Mesothelial cell of epicardium (in vitro differentiated cells): ENCODE results near the gene MANBA. TPM values are rescaled to one million over a fixed set of nuclear protein-coding genes. Genes with fewer than 3 reads are reported as not detected.

Source experiments
- DNase-seq, 2 experiments: peaks; one replicate each; pipeline ENCODE4 v3.0.0; 2021; ENCODE audit warnings: low spot score in 2 of 2; ENCODE audit not compliant: unreplicated experiment in 2 of 2
- H3K27ac Mint-ChIP-seq: 2 replicates; pipeline ENCODE4 v1.8.0; 2021; ENCODE audit warnings: mixed read lengths
- H3K27me3 Mint-ChIP-seq: 2 replicates; pipeline ENCODE4 v1.8.0; 2021; ENCODE audit warnings: low read depth, mixed read lengths
- H3K36me3 Mint-ChIP-seq: 2 replicates; pipeline ENCODE4 v1.8.0; 2021; ENCODE audit warnings: mixed read lengths
- H3K4me1 Mint-ChIP-seq: 2 replicates; pipeline ENCODE4 v1.8.0; 2021; ENCODE audit warnings: mixed read lengths
- H3K4me3 Mint-ChIP-seq: 2 replicates; pipeline ENCODE4 v1.8.0; 2021; ENCODE audit warnings: mild to moderate bottlenecking, moderate library complexity, mixed read lengths
- H3K9me3 Mint-ChIP-seq: 2 replicates; pipeline ENCODE4 v1.8.0; 2021; ENCODE audit warnings: mixed read lengths
- total RNA-seq: library from RNA; stranded (reverse); gene quantifications from 3 replicates; pipeline ENCODE4 v1.2.1, GENCODE V29; 2021
- TF ChIP-seq, protein P1 (sequence below): fragments of 200-600 bp; sonication (generic); IDR thresholded peaks from one replicate; pipeline ENCODE4 v1.5.0; 2021; ENCODE audit warnings: antibody characterized with exemption; ENCODE audit not compliant: unreplicated experiment

Gene MANBA
- total RNA-seq, 1 donor from 2014 or later, result 39.2 TPM

DNA sequence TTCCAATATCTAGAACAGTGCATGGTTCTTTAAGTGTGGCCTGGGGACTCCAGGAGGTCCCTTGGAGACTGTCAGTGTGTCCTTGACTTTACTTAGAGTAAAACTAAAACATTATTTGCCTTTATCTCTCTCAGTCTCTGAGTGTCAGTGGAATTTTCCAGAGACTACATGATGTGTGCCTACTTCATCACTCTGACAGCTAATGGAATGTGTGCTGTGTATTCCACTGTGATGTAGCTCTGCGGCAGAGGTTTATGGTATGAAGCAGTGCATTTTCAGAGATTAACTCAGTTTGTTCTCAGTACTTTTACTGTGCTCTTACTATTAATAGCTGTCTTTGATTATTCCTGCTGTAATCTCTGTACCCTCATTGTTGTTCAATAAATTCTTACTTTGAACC, 85.6 kb downstream of the MANBA start:
- Mint-ChIP-seq H3K9me3 (peaks cover 3% of the 10 kb centered on the region), H3K27me3 (no peaks in the 10 kb centered on the region), H3K27ac (peak overlapping the region; percentile 86), H3K4me3 (no peak overlapping the region), H3K36me3 (peaks cover 9% of the 10 kb centered on the region), H3K4me1 (peaks cover 45% of the 10 kb centered on the region)
- TF ChIP-seq, protein P1, sequence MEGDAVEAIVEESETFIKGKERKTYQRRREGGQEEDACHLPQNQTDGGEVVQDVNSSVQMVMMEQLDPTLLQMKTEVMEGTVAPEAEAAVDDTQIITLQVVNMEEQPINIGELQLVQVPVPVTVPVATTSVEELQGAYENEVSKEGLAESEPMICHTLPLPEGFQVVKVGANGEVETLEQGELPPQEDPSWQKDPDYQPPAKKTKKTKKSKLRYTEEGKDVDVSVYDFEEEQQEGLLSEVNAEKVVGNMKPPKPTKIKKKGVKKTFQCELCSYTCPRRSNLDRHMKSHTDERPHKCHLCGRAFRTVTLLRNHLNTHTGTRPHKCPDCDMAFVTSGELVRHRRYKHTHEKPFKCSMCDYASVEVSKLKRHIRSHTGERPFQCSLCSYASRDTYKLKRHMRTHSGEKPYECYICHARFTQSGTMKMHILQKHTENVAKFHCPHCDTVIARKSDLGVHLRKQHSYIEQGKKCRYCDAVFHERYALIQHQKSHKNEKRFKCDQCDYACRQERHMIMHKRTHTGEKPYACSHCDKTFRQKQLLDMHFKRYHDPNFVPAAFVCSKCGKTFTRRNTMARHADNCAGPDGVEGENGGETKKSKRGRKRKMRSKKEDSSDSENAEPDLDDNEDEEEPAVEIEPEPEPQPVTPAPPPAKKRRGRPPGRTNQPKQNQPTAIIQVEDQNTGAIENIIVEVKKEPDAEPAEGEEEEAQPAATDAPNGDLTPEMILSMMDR, result no peak
- DNase-seq, result no peak

DNA sequence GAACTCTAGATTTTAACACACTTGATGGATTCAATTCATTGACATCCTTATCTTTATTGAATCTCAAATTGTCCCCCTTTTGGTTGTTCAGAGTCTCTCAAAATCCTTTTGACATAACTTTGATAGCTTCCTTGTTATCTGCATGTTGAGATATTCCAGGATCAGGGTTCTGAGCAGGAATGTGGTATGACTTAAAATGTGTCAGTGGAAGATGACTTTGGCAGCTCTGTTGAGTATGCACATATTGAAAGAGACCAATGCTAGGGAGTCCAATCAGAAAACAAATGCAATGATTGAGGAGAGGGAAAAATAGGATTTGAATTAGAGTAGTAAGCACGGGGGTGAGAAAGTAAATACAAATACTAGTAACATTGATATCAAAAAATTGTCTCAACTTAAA, 93.8 kb downstream of the MANBA start:
- Mint-ChIP-seq H3K4me1 (peaks cover 13% of the 10 kb centered on the region), H3K9me3 (no peaks in the 10 kb centered on the region), H3K27me3 (no peaks in the 10 kb centered on the region), H3K27ac (no peak overlapping the region), H3K4me3 (no peak overlapping the region), H3K36me3 (peaks cover 24% of the 10 kb centered on the region)
- TF ChIP-seq, protein P1, result no peak
- DNase-seq, result no peak

DNA sequence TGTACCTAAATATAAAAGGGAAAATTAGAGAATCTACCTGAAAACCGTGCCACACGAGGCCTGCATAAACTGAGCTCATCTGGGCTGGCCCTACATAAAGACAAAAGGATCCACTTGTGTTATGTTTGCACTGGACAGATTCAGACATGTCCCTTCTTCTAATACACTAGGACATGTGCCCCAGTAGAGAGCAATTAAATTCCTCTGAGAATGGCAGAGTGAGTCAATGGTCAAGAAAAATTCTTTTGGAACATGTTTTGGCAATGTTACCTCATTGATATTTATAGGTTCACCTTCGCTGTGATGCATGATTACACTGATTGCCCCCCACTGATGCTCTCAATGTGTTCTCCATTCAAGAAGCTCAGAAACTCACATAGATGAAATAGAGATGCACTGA, 95.2 kb downstream of the MANBA start:
- H3K4me1 Mint-ChIP-seq, result peaks cover 13% of the 10 kb centered on the region
- no peak for DNase-seq
- TF ChIP-seq, protein P1, result no peak
- H3K27ac Mint-ChIP-seq, result peak overlapping the region; percentile 9
- H3K36me3 Mint-ChIP-seq, result peaks cover 23% of the 10 kb centered on the region
- H3K4me3 Mint-ChIP-seq, result no peak overlapping the region
- H3K27me3 Mint-ChIP-seq, result no peaks in the 10 kb centered on the region
- no peaks in the 10 kb centered on the region for H3K9me3 Mint-ChIP-seq

DNA sequence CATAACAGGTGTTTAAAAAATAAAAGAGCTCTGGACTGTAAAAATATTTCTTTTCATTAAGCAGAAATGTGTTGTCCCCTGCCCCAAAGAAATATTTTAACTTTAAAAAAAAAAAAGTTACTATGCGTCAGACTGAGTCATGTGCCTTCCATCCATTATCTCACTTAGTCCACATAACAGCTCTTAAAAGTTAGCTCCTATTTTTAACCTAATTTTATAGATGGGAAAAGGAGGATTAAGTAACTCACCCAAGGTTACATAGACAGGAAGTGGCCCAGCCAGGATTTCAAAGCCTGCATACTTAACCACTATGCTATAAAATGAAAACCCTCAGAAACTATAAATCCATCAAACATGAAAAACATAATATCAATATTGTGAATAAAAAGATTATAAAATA, 97.7 kb downstream of the MANBA start:
- Mint-ChIP-seq H3K36me3 (peaks cover 16% of the 10 kb centered on the region), H3K4me1 (peaks cover 13% of the 10 kb centered on the region), H3K4me3 (no peak overlapping the region), H3K27me3 (no peaks in the 10 kb centered on the region), H3K27ac (no peak overlapping the region), H3K9me3 (no peaks in the 10 kb centered on the region)
- TF ChIP-seq, protein P1, result no peak
- no peak for DNase-seq

DNA sequence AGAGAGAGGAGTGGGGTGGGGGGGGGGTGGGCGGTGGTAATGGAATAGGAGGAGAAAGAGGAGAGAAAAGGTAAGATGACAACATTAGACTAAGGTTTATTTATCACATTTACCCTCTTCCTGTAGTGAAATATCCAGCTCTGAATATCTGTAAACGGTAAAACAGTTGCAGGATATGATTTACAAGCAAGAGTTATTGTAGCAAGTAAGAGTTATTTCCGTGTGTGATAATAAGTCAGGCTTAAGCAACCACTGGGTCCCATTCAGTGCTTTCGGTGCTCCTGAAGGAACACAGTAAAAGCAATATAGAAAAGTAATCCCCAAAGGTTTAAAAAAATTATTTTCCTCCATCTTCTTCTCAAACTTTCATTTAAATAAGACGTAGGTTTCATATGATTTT, 103.6 kb downstream of the MANBA start:
- H3K9me3 Mint-ChIP-seq, result no peaks in the 10 kb centered on the region
- no peak overlapping the region for H3K4me3 Mint-ChIP-seq
- H3K36me3 Mint-ChIP-seq, result peaks cover 2% of the 10 kb centered on the region
- no peak overlapping the region for H3K27ac Mint-ChIP-seq
- TF ChIP-seq, protein P1, result no peak
- DNase-seq, result no peak
- H3K4me1 Mint-ChIP-seq, result no peaks in the 10 kb centered on the region
- no peaks in the 10 kb centered on the region for H3K27me3 Mint-ChIP-seq

DNA sequence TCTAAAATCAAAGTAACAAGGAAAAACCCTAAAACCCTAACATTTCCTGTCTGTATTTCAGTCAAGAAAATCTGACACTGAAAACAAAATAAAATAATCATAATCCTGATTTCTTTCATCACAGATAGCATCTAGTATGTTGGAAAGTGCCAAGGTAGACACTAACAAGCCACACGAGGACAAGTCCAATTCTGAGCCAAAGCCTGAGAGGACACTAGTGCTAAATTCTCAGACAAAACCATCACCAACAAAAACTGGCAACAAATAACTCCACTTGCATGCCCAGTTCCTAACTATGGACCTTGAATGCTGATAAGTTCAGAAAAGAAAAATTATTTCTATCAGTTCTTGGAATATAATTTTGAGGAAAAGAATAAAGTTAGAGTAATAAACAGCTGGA, 113.7 kb downstream of the MANBA start:
- H3K4me3 Mint-ChIP-seq, result no peak overlapping the region
- H3K9me3 Mint-ChIP-seq, result peaks cover 23% of the 10 kb centered on the region
- TF ChIP-seq, protein P1, result no peak
- peaks cover 48% of the 10 kb centered on the region for H3K36me3 Mint-ChIP-seq
- no peaks in the 10 kb centered on the region for H3K27me3 Mint-ChIP-seq
- no peak for DNase-seq
- no peaks in the 10 kb centered on the region for H3K4me1 Mint-ChIP-seq
- H3K27ac Mint-ChIP-seq, result no peak overlapping the region
